OCI-M1 (cell line): ENCODE data around the gene ACER3.
A peak's percentile ranks its signal among the peaks of the same experiment; 100 is the strongest.

Experiments used
- DNase-seq: peaks from one replicate; lab custom pipeline; 2025; lab: John Stamatoyannopoulos, UW

The ACER3 gene

DNA sequence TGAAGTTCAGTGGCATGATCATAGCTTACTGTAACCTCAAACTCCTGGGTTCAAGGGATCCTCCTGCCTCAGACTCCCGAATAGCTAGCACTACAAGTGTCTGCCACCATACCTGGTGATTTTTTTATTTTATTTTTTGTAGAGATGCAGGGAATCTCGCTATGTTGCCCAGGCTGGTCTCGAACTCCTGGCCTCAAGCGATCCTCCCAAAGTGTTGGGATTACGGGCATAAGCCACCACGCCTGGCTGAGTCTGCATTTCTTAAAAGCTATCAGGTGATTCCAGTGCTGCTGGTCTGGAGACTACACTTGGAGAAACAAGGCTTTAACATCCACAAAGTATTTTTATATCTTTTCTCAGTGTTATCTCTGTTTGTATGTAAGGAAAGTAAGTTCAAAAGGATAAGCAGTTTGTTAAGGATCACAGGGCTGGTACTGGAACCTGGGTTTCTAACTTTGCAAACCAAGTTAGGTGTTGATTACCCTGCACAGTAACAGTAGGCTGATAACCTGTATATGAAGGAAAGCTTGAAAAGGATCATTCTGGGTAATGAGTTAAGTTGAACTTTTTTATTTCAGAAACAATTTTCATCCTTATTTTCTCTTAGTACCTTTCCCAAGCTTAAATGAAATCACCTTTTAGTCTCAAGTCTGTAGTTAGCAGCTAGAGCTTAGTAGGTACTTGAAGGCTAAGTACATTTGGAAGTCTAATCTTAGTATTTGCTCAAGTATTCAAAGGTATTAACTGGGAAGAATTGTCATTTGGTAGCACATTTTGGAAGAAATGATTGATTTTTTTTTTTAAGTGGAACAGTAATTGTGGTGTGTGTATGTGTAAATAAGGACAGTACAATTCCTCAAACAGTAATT lies 12.5 kb downstream of the ACER3 start:
- DNase-seq = no peak

DNA sequence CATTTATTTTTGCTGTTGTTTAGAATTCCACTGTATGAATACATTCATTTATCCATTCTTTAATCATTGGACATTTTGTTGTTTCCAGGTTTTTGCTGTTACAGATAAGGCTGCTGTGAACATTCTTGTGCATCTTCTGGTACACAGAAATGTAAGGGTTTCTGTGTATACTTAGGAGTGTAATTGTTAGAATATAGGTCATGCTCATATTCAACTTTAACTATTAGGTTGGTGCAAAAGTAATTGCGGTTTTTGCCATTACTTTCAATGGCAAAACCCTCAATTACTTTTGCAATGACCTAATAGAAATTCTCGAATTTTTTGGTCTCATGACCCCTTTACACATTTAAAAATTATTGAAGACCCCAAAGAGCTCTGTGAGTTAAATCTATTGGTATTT lies 17.3 kb downstream of the ACER3 start:
- DNase-seq = no peak

DNA sequence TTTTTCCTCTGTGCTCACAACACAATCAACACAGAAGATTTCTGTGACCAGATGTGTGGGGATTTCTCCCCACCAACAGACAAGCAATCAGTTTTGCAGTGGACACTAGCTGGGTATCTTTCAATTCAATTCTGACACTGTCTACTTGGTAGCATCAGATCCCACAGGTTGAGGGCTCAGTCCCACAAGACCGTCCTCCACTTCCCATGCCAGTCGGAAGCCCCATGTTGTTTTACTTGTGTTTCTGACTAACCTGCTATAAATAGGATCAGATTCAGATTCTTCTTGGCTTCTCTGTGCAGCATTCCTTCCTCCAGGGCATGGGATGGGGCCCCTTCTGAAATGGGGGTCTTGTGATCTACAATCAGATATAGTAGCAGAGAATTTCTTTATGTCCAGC lies 19.6 kb downstream of the ACER3 start:
- no peak for DNase-seq

DNA sequence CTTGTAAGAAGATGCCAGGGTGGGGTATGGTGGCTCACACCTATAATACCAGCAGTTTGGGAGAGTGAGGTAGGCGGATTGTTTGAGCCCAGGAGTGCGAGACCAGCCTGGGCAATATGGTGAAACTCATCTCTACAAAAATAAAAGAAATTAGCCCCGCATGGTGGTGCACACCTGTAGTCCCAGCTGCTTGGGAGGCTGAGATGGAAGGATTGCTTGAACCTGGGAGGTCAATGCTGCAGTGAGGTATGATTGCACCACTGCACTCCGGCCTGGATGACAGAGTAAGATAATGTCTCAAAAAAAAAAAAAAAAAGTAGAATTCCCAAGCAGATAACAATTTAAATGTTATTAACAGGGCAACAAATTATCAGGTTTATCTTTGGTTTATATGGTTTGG lies 20.2 kb downstream of the ACER3 start:
- no peak for DNase-seq

DNA sequence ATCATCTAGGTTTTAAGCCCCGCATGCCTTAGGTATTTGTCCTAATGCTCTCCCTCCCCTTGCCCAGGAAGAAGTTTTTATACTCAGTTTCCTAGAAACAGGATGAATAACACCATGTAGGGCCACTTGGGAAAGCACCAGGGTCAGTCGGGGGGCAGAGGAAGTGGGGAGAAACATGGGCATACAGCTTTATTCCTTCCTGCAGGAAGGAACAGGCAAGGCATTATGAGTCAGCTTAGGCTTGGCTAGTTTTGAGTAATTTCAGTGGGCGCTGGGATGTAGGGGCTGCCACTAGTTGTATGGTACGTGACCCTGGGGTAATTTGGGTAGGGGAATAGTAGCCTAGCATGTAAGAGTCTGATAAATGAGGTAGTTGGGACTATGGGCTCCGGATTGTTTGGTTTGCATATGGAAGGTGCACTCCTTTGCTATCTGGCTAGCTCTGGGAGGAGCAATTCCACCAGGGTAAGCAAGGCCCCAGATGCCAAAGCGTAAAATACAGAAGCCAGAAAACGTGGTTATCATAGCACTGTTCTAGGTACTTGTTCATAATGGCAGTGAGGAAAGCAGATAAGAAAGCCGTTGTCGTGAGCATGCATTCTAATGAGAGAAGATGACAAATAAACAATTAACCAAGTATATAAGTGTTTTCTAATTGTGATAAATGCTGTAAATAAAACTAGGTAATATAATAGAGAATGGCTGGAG lies 24.8 kb downstream of the ACER3 start:
- DNase-seq = no peak

DNA sequence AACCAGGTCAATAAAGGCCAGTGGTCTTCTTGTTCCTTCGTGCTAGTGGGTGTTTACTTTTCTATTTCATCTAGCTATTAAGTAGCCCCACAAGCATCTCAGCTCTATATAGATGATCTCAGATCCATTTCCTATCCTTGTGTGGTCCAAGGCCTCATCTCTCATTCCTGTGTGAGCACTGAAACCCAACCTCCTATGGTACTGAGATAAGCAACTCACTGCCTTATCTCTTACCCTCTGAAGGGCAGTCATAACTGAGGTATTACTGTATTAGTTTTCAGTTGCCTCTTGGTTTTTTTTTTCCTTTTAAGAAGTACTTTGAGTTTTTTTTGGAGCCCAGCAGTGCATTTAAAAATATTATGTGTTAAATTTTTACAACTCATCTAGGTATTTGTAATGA lies 28.3 kb downstream of the ACER3 start:
- peak; percentile 88 for DNase-seq

DNA sequence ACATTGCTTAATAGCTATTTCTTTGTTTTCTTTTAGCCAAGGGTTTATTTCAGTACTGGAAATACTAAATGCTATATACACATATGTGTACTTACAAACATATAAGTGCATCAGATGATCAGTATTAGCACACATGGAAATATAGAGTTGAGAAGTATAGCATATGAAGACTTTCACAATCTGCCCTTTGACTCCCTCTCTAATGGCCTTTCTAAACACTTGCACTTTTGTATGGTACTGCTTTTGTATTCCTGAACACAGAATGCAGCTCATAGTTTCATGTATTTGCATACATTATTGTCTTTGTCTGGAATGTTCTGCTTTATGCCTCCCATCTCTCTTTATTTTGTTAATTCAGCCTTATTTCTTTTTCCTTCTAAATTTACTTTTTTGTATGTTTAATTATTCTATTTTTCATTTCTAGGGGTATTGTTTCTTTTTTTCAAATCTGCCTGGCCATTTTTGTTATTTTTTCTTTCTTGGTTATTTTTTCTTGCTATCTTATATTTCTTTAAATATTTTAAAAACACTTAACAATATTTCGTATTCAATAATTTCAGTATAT lies 28.8 kb downstream of the ACER3 start:
- peak; percentile 75 for DNase-seq

DNA sequence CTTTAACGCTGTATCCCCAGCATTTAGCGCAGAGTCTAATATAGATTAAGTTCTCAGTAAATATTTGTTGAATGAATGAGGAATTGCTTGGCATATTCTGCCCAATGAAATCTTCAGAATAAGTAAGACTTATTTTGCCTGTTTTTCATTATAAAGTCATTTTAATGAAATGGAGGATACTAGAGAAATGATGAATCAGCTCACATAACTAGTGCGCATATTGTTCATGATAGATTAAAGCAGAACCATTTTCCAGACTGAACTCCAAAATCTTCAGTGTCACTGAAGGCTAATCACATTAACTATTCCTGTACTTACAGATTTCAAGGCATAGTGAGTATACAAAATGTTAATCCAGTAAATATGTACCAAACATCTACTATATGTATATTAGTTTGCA lies 29.6 kb downstream of the ACER3 start:
- DNase-seq = no peak

DNA sequence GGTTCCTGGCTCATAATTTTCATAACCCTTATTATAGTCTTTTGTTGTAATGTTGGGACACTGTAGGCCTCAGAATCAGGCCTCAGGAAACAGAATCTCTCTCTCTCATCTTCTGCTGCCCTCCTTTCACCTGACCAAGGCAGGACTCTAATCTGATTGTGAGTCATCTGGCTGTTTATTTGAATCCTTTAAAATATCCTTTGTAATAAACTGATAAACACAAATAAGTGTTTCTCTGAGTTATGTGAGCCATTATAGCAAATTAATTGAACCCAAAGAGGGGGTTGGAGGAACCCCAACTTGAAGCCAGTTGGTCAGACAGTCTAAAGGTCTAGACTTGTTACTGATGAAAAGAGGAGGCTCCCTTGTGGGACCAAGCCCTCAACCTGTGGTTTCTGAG lies 30.6 kb downstream of the ACER3 start:
- DNase-seq = no peak

DNA sequence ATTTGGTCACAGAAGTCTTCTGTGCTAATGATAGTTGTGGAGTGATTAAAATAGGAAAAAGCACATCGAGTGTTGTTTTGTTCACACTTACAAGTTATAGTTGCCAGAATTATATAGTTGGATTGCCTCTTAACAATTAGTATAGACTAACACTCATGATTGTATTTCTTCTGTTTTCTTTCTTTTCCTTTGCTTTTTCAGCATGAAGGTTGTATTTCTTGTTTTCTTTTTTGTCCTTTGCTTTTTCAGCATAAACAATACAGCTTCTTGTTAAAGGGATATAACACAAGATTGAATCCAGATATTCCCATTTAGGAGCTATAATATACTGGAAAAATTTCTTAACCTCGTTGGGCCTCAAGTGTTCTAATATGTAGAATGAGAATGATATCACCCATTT lies 31.1 kb downstream of the ACER3 start:
- DNase-seq = no peak

DNA sequence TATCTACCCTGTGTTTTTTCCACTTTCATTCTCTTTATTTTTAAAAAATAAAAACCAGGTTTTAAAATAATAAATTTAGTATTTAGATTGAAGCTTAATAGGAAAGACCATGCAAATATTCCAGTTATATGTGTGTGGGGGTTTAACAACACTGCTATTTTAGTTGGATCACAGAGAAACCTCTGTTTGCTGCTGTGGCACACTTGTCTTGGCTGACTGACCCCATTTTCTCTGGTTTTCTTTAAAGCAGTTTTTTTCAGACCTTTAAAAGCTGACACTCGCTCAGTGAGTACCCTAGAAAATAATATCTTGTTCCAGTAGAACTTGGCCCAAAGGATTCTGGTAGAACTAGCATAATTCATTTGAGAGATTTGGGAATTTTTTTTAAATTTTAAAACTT lies 31.6 kb downstream of the ACER3 start:
- DNase-seq = no peak

DNA sequence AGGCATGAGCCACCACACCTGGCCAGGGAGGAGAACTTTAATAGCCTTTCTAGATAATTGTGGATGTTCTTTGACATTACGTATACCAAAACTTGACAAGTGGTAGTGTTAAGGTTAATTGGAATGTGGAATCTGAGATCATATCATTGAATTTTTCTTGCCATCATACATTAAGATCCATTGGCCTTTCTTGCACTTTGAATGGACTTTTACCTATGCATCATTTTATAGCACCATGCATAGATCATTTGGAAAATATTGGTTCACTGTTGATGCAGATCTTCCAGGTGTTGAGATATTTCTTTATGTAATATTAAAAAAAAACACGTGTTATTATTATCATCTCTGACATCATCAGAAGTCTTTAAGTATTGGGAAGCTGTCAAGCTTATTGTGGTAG lies 36.5 kb downstream of the ACER3 start:
- DNase-seq = no peak

DNA sequence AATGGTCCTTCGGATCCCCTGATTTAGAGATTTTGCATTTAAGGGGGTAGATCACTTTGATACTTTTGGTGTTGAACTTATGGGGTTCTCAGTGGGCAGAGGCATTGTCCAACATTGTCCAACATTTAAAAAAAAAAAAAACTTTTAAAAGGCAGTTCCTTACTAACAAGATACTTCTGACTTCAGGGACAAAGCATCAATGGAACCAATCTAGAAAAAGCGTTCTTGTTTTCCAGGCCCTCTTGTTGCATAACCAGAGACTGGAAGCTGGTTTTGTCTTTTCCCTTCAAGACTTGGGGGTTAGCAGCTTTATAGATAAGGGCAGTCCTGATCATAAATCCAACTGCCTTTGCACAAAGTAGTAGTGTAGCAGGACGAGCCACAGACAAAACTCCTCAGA lies 40.4 kb downstream of the ACER3 start:
- peak; percentile 90 for DNase-seq

DNA sequence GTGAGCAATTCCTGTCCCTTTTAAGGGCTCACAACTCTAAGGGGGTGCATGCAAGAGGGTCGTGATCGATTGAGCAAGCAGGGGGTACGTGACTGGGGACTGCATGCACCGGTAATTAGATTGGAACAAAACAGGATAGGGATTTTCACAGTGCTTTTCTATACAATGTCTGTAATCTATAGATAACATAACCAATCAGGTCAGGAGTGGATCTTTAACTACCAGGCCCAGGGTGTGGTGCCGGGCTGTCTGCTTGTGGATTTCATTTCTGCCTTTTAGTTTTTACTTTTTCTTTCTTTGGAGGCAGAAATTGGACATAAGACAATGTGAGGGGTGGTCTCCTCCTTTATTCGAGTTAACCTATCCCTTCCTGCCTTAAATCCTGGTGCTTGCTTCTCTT lies 40.9 kb downstream of the ACER3 start:
- peak; percentile 85 for DNase-seq

DNA sequence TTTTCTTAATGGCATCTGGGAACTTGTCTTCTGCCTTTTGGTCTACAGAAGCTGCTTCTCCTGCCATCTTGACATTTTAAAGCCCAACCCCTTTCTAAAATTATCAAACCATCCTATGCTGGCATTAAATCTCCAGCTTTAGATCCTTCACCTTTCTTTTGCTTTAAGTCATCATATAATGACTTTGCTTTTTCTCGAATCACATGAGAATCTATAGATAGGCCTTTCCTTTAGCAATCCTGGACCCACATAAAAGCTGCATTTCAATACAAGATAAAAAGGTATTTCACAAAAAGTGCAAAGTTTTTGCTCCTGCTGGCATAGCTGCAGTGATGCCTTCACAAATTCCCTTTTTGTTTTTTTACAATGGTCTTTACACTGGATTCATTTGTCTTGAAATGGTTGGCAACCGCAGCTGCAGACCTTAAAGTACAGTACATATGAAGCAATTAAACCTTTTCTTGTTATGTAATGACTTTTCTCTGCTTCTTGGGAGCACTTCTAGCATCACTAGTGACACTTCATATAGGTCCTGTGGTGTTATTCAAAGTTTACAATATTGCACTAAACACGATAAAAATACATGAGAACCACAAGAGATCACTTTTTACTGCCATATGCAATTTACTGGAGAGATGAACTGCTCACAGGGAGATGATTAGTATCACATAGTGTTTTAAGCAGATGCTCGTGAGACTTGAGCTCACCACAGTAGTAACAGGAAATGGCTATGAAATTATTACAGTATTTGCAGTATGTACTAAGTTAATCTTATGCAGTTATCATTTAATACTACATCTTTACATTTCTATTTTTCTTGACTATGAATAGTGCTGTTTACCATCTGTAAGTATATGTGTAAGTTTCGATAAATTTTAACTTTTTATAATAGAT lies 41.6 kb downstream of the ACER3 start:
- peak; percentile 89 for DNase-seq

DNA sequence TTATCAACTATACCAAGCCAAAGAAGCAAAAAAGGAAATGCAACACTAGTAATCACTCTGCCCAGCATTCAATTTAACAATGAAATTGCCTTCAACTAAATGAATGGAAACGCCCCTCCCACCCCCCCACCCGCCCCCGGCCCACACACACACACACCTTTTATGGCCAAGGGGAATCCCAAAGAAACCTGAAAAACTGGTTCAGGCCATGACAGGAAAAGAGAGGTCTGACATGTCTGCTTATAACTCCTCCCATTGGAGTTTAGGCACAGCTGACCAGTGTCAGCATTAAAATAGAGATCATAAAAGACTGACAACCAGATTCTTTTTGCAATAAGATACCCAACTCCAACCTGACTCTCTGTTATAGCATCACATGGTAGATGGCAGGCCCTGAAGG lies 42.6 kb downstream of the ACER3 start:
- no peak for DNase-seq

DNA sequence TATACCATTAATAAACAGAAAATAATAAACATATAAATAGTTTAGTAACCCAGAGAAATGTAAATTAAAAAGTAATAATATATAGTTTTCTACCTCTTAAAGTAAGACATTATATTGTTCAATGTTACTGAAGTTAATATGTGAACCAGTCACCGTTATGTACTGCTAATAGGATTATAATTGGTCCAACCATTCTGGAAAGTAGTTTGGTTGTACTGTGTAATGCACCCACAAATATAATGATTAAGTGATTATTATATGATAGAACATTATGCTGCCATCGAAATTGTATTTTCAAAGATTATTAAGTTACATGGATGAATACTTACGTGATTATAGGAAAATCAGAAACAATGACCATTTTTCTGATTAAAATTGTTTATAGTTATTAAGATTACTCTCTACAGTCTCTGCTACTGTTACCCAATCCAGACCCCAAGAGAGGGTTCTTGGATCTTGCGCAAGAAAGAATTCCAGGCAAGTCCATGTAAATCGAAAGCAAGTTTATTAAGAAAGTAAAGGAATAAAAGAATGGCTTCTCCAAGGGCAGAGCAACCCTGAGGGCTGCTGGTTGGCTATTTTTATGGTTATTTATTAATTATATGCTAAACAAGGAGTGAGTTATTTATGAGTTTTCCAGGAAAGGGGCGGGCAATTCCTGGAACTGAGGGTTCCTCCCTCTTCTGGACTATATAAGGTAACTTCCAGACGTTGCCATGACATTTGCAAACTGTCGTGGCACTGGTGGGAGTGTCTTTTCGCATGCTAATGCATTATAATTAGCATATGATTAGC lies 50.1 kb downstream of the ACER3 start:
- DNase-seq = peak; percentile 73

DNA sequence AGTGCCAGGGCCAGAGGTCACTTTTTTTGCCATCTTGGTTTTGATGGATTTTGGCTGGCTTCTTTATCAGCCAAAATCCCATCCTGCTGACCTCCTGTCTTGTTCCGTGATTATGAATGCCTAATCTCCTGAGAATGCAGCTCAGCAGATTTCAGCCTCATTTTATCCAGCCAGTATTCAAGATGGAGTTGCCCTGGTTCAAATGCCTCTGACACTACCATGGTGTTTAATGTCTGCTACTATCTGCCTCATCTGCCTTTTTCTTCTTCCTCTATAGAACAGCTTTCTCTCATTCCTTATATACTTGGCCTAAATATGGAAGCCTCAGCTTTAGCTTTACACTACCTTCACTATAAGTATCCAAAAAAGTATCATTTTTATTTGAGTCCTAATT lies 50.7 kb downstream of the ACER3 start:
- DNase-seq = no peak

DNA sequence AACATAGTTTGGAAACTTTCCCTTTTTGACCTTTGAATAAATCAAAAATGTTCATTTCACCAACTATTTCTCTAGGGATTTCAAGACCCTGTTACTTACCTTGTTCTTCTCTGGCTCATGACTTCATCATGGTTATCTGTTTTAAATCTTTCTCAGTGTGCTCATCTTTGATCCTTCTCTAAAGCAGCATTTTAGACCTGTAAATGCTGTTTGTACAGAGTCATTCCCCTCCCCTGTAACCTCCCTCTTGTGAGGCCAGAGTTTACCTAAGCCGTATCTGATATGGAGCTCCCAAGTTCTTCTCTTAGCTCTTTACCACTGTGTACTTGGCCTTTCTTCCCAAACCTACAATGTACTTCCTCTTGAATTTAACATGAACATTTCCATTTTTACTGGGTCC lies 56.0 kb downstream of the ACER3 start:
- no peak for DNase-seq

DNA sequence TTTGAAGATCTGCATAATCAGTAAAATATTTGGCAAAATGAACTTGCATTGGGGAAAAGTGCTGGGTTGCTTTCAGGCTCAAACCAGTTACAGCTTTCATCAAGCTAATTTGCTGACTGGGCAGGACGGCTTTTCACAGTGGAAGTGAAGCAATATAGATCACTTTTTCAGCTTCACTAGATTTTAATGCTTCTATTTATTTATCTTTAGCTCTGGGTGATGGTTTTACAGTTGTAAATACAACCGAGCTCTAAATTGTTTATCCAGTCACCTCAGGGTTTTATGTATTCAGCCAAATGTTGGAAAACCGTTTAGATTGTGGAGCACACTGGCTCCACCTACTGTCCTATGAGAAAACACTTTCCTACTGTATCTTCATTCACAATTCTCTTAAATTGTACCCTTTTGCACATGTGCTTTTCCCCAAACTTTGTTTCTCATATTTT lies 58.2 kb downstream of the ACER3 start:
- DNase-seq = peak; percentile 98

DNA sequence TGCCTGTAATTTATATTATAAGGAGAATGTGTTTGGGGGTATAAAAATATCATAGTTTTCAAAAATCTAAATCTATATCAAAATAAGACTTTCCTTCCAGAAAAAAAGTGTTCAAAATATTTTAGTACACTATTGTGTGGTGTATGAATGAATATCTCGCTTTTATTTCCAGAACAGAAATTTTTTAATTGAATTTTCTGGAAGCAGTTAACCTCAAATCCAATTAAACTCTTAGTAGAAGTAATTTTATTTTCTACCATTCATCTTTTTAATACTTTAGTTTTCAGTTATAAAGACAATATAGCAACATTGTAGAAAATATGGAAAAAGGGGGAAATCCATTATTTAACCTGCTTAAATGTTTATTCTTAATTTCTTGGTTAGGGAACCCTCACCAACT lies 58.7 kb downstream of the ACER3 start:
- DNase-seq = no peak
